Hematopoietic multipotent progenitor cell treated with erythropoietin and hydrocortisone succinate and interleukin-3 and kit ligand, for 17 days (in vitro differentiated cells): ENCODE measurements around the gene UFSP1.
"Not testable (repeated sequence)": the region's sequence is repeated elsewhere in the genome, so short reads cannot be mapped to it uniquely, and the experiment has no call there.

Experiments
- DNase-seq: peaks from one replicate; pipeline ENCODE4 v3.0.0-alpha.2; 2015; ENCODE audit warnings: low spot score

Gene UFSP1

GRCh38 chr7:100888988-100889750 is at the start of gene UFSP1:
TSS of gene UFSP1 (minus strand) at chr7:100889715. CDS start at chr7:100889271, 444 bp downstream.
- DNase-seq = no peak

- not testable (repeated sequence) for DNase-seq
These were observed 46.7 kb upstream of the UFSP1 start for GRCh38 chr7:100936167-100936566.

GRCh38 chr7:100935381-100935780 is 45.9 kb upstream of the UFSP1 start:
- not testable (repeated sequence) for DNase-seq

GRCh38 chr7:100933734-100934133 is 44.2 kb upstream of the UFSP1 start:
- DNase-seq = no peak

GRCh38 chr7:100929808-100930174 is 40.3 kb upstream of the UFSP1 start:
- DNase-seq = no peak

- DNase-seq = not testable (repeated sequence)
These were observed 34.1 kb upstream of the UFSP1 start for GRCh38 chr7:100923616-100924015.

GRCh38 chr7:100921039-100921438 is 31.5 kb upstream of the UFSP1 start:
- no peak for DNase-seq

GRCh38 chr7:100919779-100920437 is 30.4 kb upstream of the UFSP1 start:
- not testable (repeated sequence) for DNase-seq

- not testable (repeated sequence) for DNase-seq
These were observed 29.8 kb upstream of the UFSP1 start for GRCh38 chr7:100919335-100919734.

- no peak for DNase-seq
These were observed 25.4 kb upstream of the UFSP1 start for GRCh38 chr7:100914879-100915447.

GRCh38 chr7:100914208-100914878 is 24.8 kb upstream of the UFSP1 start:
- DNase-seq = peak; percentile 20

GRCh38 chr7:100911484-100911883 is 22.0 kb upstream of the UFSP1 start:
- DNase-seq = no peak

GRCh38 chr7:100910443-100910842 is 20.9 kb upstream of the UFSP1 start:
- DNase-seq = not testable (repeated sequence)

GRCh38 chr7:100908512-100908911 is 19.0 kb upstream of the UFSP1 start:
- DNase-seq = no peak

GRCh38 chr7:100902638-100903037 is 13.1 kb upstream of the UFSP1 start:
- DNase-seq = no peak

- DNase-seq = no peak
These were observed 12.4 kb upstream of the UFSP1 start for GRCh38 chr7:100901921-100902332.

- DNase-seq = no peak
These were observed 11.5 kb upstream of the UFSP1 start for GRCh38 chr7:100900978-100901377.

GRCh38 chr7:100899432-100899831 is 9.9 kb upstream of the UFSP1 start:
- no peak for DNase-seq

GRCh38 chr7:100897772-100898454 is 8.4 kb upstream of the UFSP1 start:
- peak; percentile 35 for DNase-seq

GRCh38 chr7:100896732-100897608 is 7.5 kb upstream of the UFSP1 start:
- DNase-seq = peak; percentile 78
